Right ventricle myocardium superior (tissue), 1 donor: ENCODE measurements around the gene ACACA. TPM values are rescaled to one million over a fixed set of nuclear protein-coding genes. Genes with fewer than 3 reads are reported as not detected.

Experiments
- ATAC-seq: fragments of 200-7000 bp; cut with Tn5 transposase; one replicate; pipeline ENCODE4 v1.9.1; 2020; ENCODE audit warnings: mild to moderate bottlenecking; ENCODE audit not compliant: poor library complexity
- DNase-seq: peaks from one replicate; pipeline ENCODE4 v3.0.0-alpha.2; 2020
- intact Hi-C: fragments of 100-400 bp; cut with DNase I; formaldehyde crosslinking; loops from one replicate; pipeline ENCODE4 v1.11.2; 2022
- total RNA-seq: library from RNA; stranded (reverse); fragmentation: NEBNext Ultra II Directional; extraction: Animal tissue kit (Norgen Biotek cat#: 25700); gene quantifications from one replicate; pipeline ENCODE4 v1.2.1, GENCODE V29; 2021
- donor health status: DM: no; HTN: yes; CAD: no; lungs with severe emphysema.

Gene ACACA
- total RNA-seq, 1 donor from 2014 or later: 15.4 TPM

- DNase-seq (no peak), ATAC-seq (no peak)
- intact Hi-C loops: no loop called here
These were observed 194.5 kb downstream of the ACACA start for GRCh38 chr17:37212179-37212578.

GRCh38 chr17:37211136-37211535 lies 195.5 kb downstream of the ACACA start:
- no peak for ATAC-seq

GRCh38 chr17:37207103-37207502 lies 199.5 kb downstream of the ACACA start:
- DNase-seq (no peak), ATAC-seq (no peak)
- intact Hi-C loops: no loop called here

More at GRCh38 chr17:37211136-37211535, 195.5 kb downstream of the ACACA start:
- no peak for DNase-seq
- intact Hi-C loops: no loop called here

- DNase-seq (no peak), ATAC-seq (no peak)
- intact Hi-C loops: no loop called here
These were observed 200.3 kb downstream of the ACACA start for GRCh38 chr17:37206299-37206698.

DNA sequence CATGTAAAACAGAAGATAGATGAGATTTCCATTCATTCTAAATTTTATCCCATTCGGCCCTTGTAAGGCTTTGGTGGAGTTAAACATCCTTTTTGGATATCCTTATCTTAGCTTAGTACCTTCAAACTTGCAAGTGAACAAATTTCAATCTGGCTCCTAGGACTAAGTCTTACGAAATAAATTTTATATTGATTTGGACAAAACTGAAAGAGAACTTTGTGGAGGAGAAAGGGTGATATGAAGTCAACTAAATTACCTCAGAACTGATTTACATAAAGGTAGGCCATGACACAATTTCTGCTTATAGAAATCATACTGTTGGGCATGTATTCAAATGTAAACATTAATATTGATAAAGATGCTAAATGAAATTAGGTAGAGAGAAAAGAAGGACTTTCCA lies 206.1 kb downstream of the ACACA start:
- DNase-seq (no peak), ATAC-seq (no peak)
- intact Hi-C loops: no loop called here

GRCh38 chr17:37197336-37197735 lies 209.3 kb downstream of the ACACA start:
- DNase-seq: no peak
- ATAC-seq: no peak
- intact Hi-C loops: no loop called here

- intact Hi-C loops: no loop called here
- DNase-seq: no peak
- ATAC-seq: no peak
These were observed 212.4 kb downstream of the ACACA start for GRCh38 chr17:37194208-37194607.

DNA sequence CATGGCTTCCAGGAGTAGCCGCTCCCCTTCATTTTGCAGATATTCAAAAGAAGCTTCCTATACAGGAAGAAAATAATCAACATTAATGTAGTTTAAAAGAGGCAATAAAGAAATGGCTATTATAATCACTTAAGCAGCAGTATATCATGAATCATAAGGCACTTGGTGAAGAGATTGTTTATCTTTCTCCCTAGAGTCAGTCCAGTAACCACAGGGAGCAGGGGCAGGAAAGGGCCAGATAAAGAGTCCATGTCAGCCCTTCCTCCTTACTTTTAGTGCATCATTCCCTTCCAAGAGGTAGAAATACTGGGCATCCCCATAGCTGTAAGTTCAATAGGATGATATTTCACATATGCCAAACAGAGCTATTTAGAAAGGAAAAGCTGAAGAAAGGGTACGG lies 215.4 kb downstream of the ACACA start:
- DNase-seq (no peak), ATAC-seq (no peak)
- intact Hi-C loops: no loop called here

- intact Hi-C loops: no loop called here
- no peak for ATAC-seq
- no peak for DNase-seq
These were observed 216.1 kb downstream of the ACACA start for GRCh38 chr17:37190493-37190892.

DNA sequence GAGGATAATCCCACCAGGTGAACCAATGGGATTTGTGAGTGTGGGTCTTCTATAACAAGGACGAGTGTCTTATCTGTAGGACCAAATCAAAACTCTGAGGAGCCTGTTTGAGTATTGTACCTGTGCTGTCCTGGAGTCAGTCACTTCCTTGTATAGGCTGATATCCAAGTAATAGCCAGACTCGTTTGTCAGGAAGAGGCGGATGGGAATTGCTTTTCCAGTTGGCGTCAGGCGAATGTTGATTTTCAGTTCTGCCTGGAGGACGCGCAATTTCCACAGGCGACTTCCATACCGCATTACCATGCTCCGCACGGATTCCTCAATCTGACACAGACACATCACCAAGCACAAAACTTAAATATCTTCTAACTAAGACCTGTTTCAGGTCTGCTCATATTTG lies 218.5 kb downstream of the ACACA start:
- no peak for DNase-seq
- intact Hi-C loops: no loop called here
- ATAC-seq: no peak

GRCh38 chr17:37187262-37187661 lies 219.4 kb downstream of the ACACA start:
- no peak for DNase-seq
- intact Hi-C loops: no loop called here
- no peak for ATAC-seq

GRCh38 chr17:37182786-37183465 lies 223.7 kb downstream of the ACACA start:
- no peak for ATAC-seq
- intact Hi-C loops: no loop called here

GRCh38 chr17:37180376-37180775 lies 226.3 kb downstream of the ACACA start:
- DNase-seq (no peak), ATAC-seq (no peak)
- intact Hi-C loops: no loop called here

More at GRCh38 chr17:37182786-37183465, 223.7 kb downstream of the ACACA start:
- DNase-seq: no peak

DNA sequence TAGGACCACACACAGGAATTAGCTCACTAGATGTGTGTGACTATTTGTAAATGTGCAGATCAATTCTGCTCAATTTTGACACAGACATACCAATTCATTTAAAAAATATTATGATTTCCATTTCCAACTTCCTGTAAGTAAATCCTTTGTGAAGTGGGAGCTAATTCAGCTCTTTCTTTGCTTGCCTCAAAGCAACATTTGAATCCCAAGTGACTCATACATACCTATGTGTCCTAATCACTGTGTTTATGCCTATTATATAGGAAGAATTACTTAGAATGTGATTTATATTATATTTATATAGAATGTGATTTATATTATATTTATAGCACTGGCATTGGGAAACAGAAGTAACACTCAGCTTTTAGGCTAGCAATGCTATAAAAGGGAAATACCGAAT lies 226.7 kb downstream of the ACACA start:
- no peak for ATAC-seq

GRCh38 chr17:37177254-37177870 lies 229.3 kb downstream of the ACACA start:
- DNase-seq: no peak
- no peak for ATAC-seq
- intact Hi-C loops: no loop called here

More for the DNA sequence above, 226.7 kb downstream of the ACACA start:
- no peak for DNase-seq
- intact Hi-C loops: no loop called here

DNA sequence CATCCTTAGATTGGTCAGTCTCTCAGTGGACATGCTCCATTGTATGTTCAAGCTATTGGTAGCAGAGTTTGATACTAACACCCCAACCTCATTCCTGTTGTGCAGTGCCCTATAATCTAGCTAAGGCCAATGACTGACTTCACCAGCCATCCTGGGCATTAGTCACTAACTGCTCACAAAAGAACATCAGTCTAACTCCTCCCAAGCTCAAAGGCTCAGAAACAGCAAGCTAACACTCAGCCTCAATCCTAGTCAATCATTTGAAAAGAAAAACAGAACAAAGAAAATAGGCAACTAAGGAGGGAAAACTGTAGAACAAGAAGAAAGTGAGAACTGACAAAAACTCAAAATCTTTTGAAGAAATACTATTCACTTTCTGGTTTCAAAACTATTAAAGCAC lies 229.9 kb downstream of the ACACA start:
- ATAC-seq: no peak
- no peak for DNase-seq
- intact Hi-C loops: no loop called here

GRCh38 chr17:37174205-37174604 lies 232.4 kb downstream of the ACACA start:
- DNase-seq (no peak), ATAC-seq (no peak)
- intact Hi-C loops: no loop called here

GRCh38 chr17:37170881-37171425 lies 235.7 kb downstream of the ACACA start:
- ATAC-seq (no peak), DNase-seq (no peak)
- intact Hi-C loops: no loop called here

GRCh38 chr17:37168731-37169353 lies 237.8 kb downstream of the ACACA start:
- intact Hi-C loops: no loop called here
- ATAC-seq: no peak

DNA sequence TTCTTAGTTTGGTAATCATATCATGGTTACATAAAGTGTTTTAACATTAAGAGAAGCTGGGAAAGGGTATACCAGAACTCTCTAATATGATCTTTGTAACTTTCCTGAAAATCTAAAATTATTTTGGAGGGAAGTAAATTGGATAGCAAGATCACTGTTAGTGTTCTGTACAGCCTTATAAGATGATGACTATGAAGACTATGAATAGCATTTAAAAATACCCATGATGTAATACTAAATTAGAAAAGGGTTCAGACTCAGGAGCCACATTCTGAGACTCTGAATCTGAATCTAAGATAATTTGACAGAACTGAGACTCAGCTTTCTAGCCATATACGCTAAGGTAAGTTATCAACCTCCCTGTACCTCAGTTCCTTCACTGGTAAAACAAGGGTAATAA lies 238.9 kb downstream of the ACACA start:
- DNase-seq (no peak), ATAC-seq (no peak)
- intact Hi-C loops: no loop called here

More at GRCh38 chr17:37168731-37169353, 237.8 kb downstream of the ACACA start:
- DNase-seq: no peak
